HG03439 (cell line): Measurements from ENCODE around the gene CDK8.
"Not testable (repeated sequence)": the region's sequence is repeated elsewhere in the genome, so short reads cannot be mapped to it uniquely, and the experiment has no call there.

Experiments used
- ATAC-seq: cut with Tn5 transposase; IDR thresholded peaks from one replicate; pipeline ENCODE4 v1.9.1; 2021; ENCODE audit warnings: mild to moderate bottlenecking, moderate library complexity; ENCODE audit not compliant: unreplicated experiment

CDK8 gene

GRCh38 chr13:26252006-26252405, 1.9 kb upstream of the CDK8 start:
- not testable (repeated sequence) for ATAC-seq

- ATAC-seq: no peak
Observed at GRCh38 chr13:26253262-26253786, 605 bp upstream of the CDK8 start.

GRCh38 chr13:26254583-26255111, 718 bp downstream of the CDK8 start:
- ATAC-seq: peak; percentile 38

GRCh38 chr13:26255115-26255514, 1.2 kb downstream of the CDK8 start:
- no peak for ATAC-seq

GRCh38 chr13:26255691-26256277, 1.9 kb downstream of the CDK8 start:
- ATAC-seq: no peak

GRCh38 chr13:26257049-26257448, 3.1 kb downstream of the CDK8 start:
- no peak for ATAC-seq

GRCh38 chr13:26259634-26260033, 5.7 kb downstream of the CDK8 start:
- no peak for ATAC-seq

- ATAC-seq: no peak
Observed at GRCh38 chr13:26262156-26262555, 8.2 kb downstream of the CDK8 start.

GRCh38 chr13:26266311-26266710, 12.4 kb downstream of the CDK8 start:
- no peak for ATAC-seq

- no peak for ATAC-seq
Observed at GRCh38 chr13:26270707-26271106, 16.8 kb downstream of the CDK8 start.

GRCh38 chr13:26272621-26273020, 18.7 kb downstream of the CDK8 start:
- ATAC-seq: no peak

- ATAC-seq: no peak
Observed at GRCh38 chr13:26280295-26280694, 26.4 kb downstream of the CDK8 start.

- no peak for ATAC-seq
Observed at GRCh38 chr13:26280822-26281221, 26.9 kb downstream of the CDK8 start.

- ATAC-seq: not testable (repeated sequence)
Observed at GRCh38 chr13:26285911-26286310, 32.0 kb downstream of the CDK8 start.

GRCh38 chr13:26288838-26289237, 34.9 kb downstream of the CDK8 start:
- not testable (repeated sequence) for ATAC-seq

GRCh38 chr13:26295812-26296211, 41.9 kb downstream of the CDK8 start:
- no peak for ATAC-seq

GRCh38 chr13:26299168-26299750, 45.3 kb downstream of the CDK8 start:
- no peak for ATAC-seq

GRCh38 chr13:26300140-26300539, 46.2 kb downstream of the CDK8 start:
- ATAC-seq: no peak

GRCh38 chr13:26305676-26306075, 51.7 kb downstream of the CDK8 start:
- ATAC-seq: no peak

- no peak for ATAC-seq
Observed at GRCh38 chr13:26307701-26308100, 53.8 kb downstream of the CDK8 start.

- no peak for ATAC-seq
Observed at GRCh38 chr13:26308250-26308649, 54.3 kb downstream of the CDK8 start.

- ATAC-seq: no peak
Observed at GRCh38 chr13:26308836-26309235, 54.9 kb downstream of the CDK8 start.
